NCI-H146 treated with DMSO at 0.1 percent for 48 hours (cell line): ENCODE data around the gene SLAMF1.
"Not testable (repeated sequence)": the region's sequence is repeated elsewhere in the genome, so short reads cannot be mapped to it uniquely, and the experiment has no call there.

ENCODE experiments used
- DNase-seq: peaks from one replicate; lab custom pipeline; 2025; ENCODE audit not compliant: unreplicated experiment; lab: John Stamatoyannopoulos, UW

Gene SLAMF1

GRCh38 chr1:160640359-160641123 lies 6.3 kb downstream of the SLAMF1 start:
- no peak for DNase-seq

GRCh38 chr1:160639652-160640051 lies 7.2 kb downstream of the SLAMF1 start:
- no peak for DNase-seq

GRCh38 chr1:160638926-160639325 lies 7.9 kb downstream of the SLAMF1 start:
- no peak for DNase-seq

- no peak for DNase-seq
Measured at GRCh38 chr1:160638540-160638857, 8.3 kb downstream of the SLAMF1 start.

GRCh38 chr1:160637821-160638539 lies 8.9 kb downstream of the SLAMF1 start:
- no peak for DNase-seq

- no peak for DNase-seq
Measured at GRCh38 chr1:160637065-160637464, 9.8 kb downstream of the SLAMF1 start.

- no peak for DNase-seq
Measured at GRCh38 chr1:160636547-160636946, 10.3 kb downstream of the SLAMF1 start.

GRCh38 chr1:160636076-160636475 lies 10.8 kb downstream of the SLAMF1 start:
- no peak for DNase-seq

GRCh38 chr1:160634543-160635491 lies 12.0 kb downstream of the SLAMF1 start:
- DNase-seq = no peak

GRCh38 chr1:160633330-160633903 lies 13.4 kb downstream of the SLAMF1 start:
- DNase-seq = no peak

- no peak for DNase-seq
Measured at GRCh38 chr1:160631983-160632625, 14.7 kb downstream of the SLAMF1 start.

GRCh38 chr1:160630523-160631451 lies 16.1 kb downstream of the SLAMF1 start:
- no peak for DNase-seq

GRCh38 chr1:160629286-160630210 lies 17.3 kb downstream of the SLAMF1 start:
- DNase-seq = no peak

- DNase-seq = no peak
Measured at GRCh38 chr1:160628799-160629263, 18.0 kb downstream of the SLAMF1 start.

GRCh38 chr1:160627677-160628289 lies 19.1 kb downstream of the SLAMF1 start:
- not testable (repeated sequence) for DNase-seq

GRCh38 chr1:160626509-160627342 lies 20.1 kb downstream of the SLAMF1 start:
- no peak for DNase-seq
